ENCODE measurements around the gene DLX6.

Gene DLX6
- long read RNA-seq, donor 1, result 0 reads
- long read RNA-seq, donor 2, result 0 reads
- long read RNA-seq, donor 3, result 0 reads
- long read RNA-seq, donor 4, result 0 reads
- long read RNA-seq, donor 5, result 0 reads
- long read RNA-seq, donor 6, result 0 reads
- long read RNA-seq, donor 7, result 0 reads
- long read RNA-seq, donor 8, result 0 reads

GRCh38 chr7:97005183-97006054 lies at the start of gene DLX6:
Gene DLX6, plus strand, starts transcription at chr7:97005553. Its CDS starts 425 bp downstream, at chr7:97005978.
- DNase-seq, result peak; percentile 69

GRCh38 chr7:96959135-96959534 lies 46.2 kb upstream of the DLX6 start:
- DNase-seq, result no peak

GRCh38 chr7:96962221-96962885 lies 43.0 kb upstream of the DLX6 start:
- DNase-seq, result no peak

GRCh38 chr7:96968981-96969380 lies 36.4 kb upstream of the DLX6 start:
- no peak for DNase-seq

- DNase-seq, result no peak
Measured at GRCh38 chr7:96970739-96971138, 34.6 kb upstream of the DLX6 start.

GRCh38 chr7:96973986-96974385 lies 31.4 kb upstream of the DLX6 start:
- DNase-seq, result no peak

GRCh38 chr7:96976106-96976505 lies 29.2 kb upstream of the DLX6 start:
- DNase-seq, result no peak

- DNase-seq, result no peak
Measured at GRCh38 chr7:96977445-96977844, 27.9 kb upstream of the DLX6 start.

- DNase-seq, result no peak
Measured at GRCh38 chr7:96979551-96980276, 25.6 kb upstream of the DLX6 start.

GRCh38 chr7:96982586-96982985 lies 22.8 kb upstream of the DLX6 start:
- DNase-seq, result no peak

GRCh38 chr7:96985992-96986391 lies 19.4 kb upstream of the DLX6 start:
- no peak for DNase-seq

- no peak for DNase-seq
Measured at GRCh38 chr7:96986901-96987300, 18.5 kb upstream of the DLX6 start.

GRCh38 chr7:96987719-96988118 lies 17.6 kb upstream of the DLX6 start:
- DNase-seq, result no peak

GRCh38 chr7:96989241-96989858 lies 16.0 kb upstream of the DLX6 start:
- DNase-seq, result peak; percentile 22

GRCh38 chr7:96989859-96990317 lies 15.5 kb upstream of the DLX6 start:
- DNase-seq, result peak; percentile 1

GRCh38 chr7:96991546-96992191 lies 13.7 kb upstream of the DLX6 start:
- DNase-seq, result peak; percentile 15

- peak; percentile 29 for DNase-seq
Measured at GRCh38 chr7:96992192-96993005, 13.0 kb upstream of the DLX6 start.

- DNase-seq, result peak; percentile 20
Measured at GRCh38 chr7:96993094-96993865, 12.1 kb upstream of the DLX6 start.

- no peak for DNase-seq
Measured at GRCh38 chr7:96993980-96994379, 11.4 kb upstream of the DLX6 start.

Measured in right kidney (tissue), 9 donors.